GM19438 (cell line): Measurements from ENCODE around the gene TAF7L.

ENCODE experiments used
- ATAC-seq: cut with Tn5 transposase; IDR thresholded peaks from one replicate; pipeline ENCODE4 v1.9.1; 2021; ENCODE audit warnings: low read depth; ENCODE audit not compliant: unreplicated experiment

The TAF7L gene

DNA sequence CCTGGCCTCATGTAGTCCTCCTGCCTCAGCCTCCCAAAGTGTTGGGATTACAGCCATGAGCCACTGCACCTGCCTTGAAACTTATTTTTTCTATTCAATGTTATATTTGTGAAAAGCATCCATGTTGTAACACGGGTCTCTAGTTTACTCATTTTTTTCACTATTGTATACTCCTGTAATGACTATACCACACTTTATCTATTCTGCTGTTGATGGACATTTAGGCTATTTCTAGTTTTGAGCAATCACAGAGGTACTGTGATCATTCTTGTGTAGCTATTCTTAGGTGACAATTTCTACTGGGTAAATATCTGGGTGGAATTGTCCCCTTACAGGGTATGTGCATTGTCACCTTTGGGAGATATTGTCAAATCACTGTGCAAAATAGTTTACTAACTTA lies 67.9 kb downstream of the TAF7L start:
- ATAC-seq: no peak

GRCh38 chrX:101220662-101221260 lies 70.4 kb downstream of the TAF7L start:
- no peak for ATAC-seq

GRCh38 chrX:101219864-101220346 lies 71.2 kb downstream of the TAF7L start:
- no peak for ATAC-seq

DNA sequence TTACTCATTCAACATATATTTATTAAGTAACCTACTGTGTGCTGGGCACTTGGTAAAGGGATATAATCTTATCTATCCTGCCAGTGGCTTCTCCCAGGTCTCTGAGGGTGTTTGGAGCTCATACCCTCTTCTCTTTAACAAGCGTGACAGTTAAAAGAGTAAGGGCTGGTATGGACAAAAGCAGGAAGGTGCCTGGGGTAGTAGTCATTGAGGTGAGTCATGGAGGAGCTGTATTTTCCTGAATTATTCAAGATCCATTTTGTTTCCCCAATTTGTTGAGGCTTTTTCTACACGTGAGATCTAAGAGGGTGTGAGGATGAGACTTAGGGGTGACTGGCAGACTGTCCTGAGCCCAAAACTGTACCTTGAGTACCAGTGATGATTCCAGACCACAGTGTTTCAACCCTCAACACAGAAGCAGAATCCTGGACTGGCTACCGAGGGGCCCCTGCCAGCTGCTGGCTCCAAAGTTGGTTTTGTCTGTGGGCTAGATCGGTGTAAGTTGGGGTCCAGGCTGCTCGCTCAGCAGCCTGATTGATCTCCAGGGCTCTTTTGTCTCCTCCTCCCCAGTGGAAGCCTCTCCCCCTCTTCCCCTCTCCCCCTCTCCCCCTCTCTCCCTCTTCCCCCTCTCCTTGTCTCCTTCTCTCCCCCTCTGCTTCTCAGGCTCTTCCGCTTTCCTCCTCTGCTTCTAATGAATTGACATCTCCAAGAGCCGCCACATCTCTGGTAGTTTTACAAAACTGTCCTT lies 71.8 kb downstream of the TAF7L start, which contains the start of gene DRP2:
Gene DRP2, plus strand, starts transcription at position 671 of the 748 bp plus-strand sequence. CDS start 11,862 bp downstream, outside the sequence.
- ATAC-seq: no peak
